H1 (cell line): ENCODE results near the gene NSD2. TPM values are rescaled to one million over a fixed set of nuclear protein-coding genes. Genes with fewer than 3 reads are reported as not detected.
A peak's percentile ranks its signal among the peaks of the same experiment; 100 is the strongest.

ENCODE experiments used
- CTCF ChIA-PET: fragments of 300-600 bp; sonication (Branson Sonifier 250); formaldehyde crosslinking; loops from one replicate; lab custom pipeline; 2021; ENCODE audit not compliant: partially characterized antibody; lab: Charles Lee
- POLR2A ChIA-PET: fragments of 300-600 bp; sonication (Branson Sonifier 250); formaldehyde crosslinking; loops from one replicate; lab custom pipeline; 2021; ENCODE audit warnings: inconsistent platforms; ENCODE audit not compliant: partially characterized antibody; lab: Charles Lee
- DNase-seq, 2 experiments: peaks; one replicate each; pipeline versions ENCODE4 v3.0.0 to v3.0.0-alpha.2; 2010 to 2022; ENCODE audit warnings: low spot score in 2 of 2, low read depth in 1 of 2, mixed read lengths in 1 of 2
- FAIRE-seq: peaks from 2 replicates; lab custom pipeline; 2011; peaks lifted over from hg19 to GRCh38; lab: Jason Lieb, UNC
- H2AFZ ChIP-seq: 2 replicates; pipeline ENCODE4 v1.8.1; 2012; ENCODE audit warnings: low read length, inconsistent platforms
- H2AK5ac ChIP-seq: 2 replicates; pipeline ENCODE4 v1.6.1; 2013; ENCODE audit warnings: low read depth, low read length
- H2BK120ac ChIP-seq: replicated peaks from 2 replicates; pipeline ENCODE3; 2013; ENCODE audit warnings: low read depth, low read length, inconsistent platforms
- H2BK12ac ChIP-seq: 2 replicates; pipeline ENCODE4 v1.6.1; 2013; ENCODE audit warnings: low read depth, low read length
- H2BK15ac ChIP-seq: 2 replicates; pipeline ENCODE4 v1.6.1; 2013; ENCODE audit warnings: low read length
- H2BK20ac ChIP-seq: 2 replicates; pipeline ENCODE4 v1.6.1; 2013; ENCODE audit warnings: low read length
- H2BK5ac ChIP-seq: 2 replicates; pipeline ENCODE4 v1.6.1; 2013; ENCODE audit warnings: low read depth, low read length
- H3K14ac ChIP-seq: 2 replicates; pipeline ENCODE4 v1.6.1; 2013; ENCODE audit warnings: inconsistent platforms; ENCODE audit not compliant: insufficient read length
- H3K18ac ChIP-seq: 2 replicates; pipeline ENCODE4 v1.6.1; 2013; ENCODE audit warnings: low read length; ENCODE audit errors: extremely low read depth
- H3K23ac ChIP-seq: 2 replicates; pipeline ENCODE4 v1.6.1; 2013; ENCODE audit warnings: inconsistent platforms; ENCODE audit not compliant: insufficient read length
- H3K23me2 ChIP-seq: 2 replicates; pipeline ENCODE4 v1.6.1; 2013; ENCODE audit warnings: low read depth, low read length
- H3K27ac ChIP-seq: 2 replicates; pipeline ENCODE4 v1.6.1; 2011; ENCODE audit warnings: low read depth, low read length, inconsistent platforms
- H3K27me3 ChIP-seq, 4 experiments: replicated peaks in 1 of 4; 1 replicate in 1 of 4; 2 replicates in 3 of 4; pipeline versions ENCODE4 v1.6.1 to v1.8.1; 2011 to 2013; ENCODE audit warnings: low read length in 3 of 4, mild to moderate bottlenecking in 3 of 4, inconsistent platforms in 2 of 4, mixed read lengths in 2 of 4, moderate library complexity in 1 of 4; ENCODE audit not compliant: control insufficient read depth in 3 of 4, insufficient read depth in 3 of 4; ENCODE audit errors: extremely low read depth in 1 of 4
- H3K36me3 ChIP-seq, 4 experiments: 2 replicates each; pipeline versions ENCODE4 v1.6.1 to v1.8.1; 2011 to 2013; ENCODE audit warnings: mild to moderate bottlenecking in 4 of 4, low read length in 3 of 4, moderate library complexity in 2 of 4, control low read depth in 1 of 4, inconsistent platforms in 1 of 4; ENCODE audit not compliant: insufficient read depth in 4 of 4, control insufficient read depth in 2 of 4
- H3K4ac ChIP-seq: replicated peaks from 2 replicates; pipeline ENCODE3; 2013; ENCODE audit warnings: low read length, low read depth, mixed read lengths, inconsistent platforms; ENCODE audit not compliant: insufficient read length
- H3K4me1 ChIP-seq, 4 experiments: replicated peaks in 1 of 4; 1 replicate in 1 of 4; 2 replicates in 3 of 4; pipeline versions ENCODE4 v1.6.1 to v1.8.1; 2011 to 2013; ENCODE audit warnings: low read length in 3 of 4, inconsistent platforms in 2 of 4, mixed read lengths in 1 of 4; ENCODE audit not compliant: insufficient read depth in 4 of 4, control insufficient read depth in 3 of 4
- H3K4me2 ChIP-seq, 2 experiments: 2 replicates each; pipeline versions ENCODE4 v1.6.1 to v1.8.1; 2011 to 2013; ENCODE audit warnings: low read depth in 2 of 2, low read length in 2 of 2, control low read depth in 1 of 2, inconsistent platforms in 1 of 2, mild to moderate bottlenecking in 1 of 2; ENCODE audit not compliant: insufficient read depth in 1 of 2
- H3K4me3 ChIP-seq, 4 experiments: fragments of 200-600, 300-600 bp in 1 of 4; sonication (generic), shearing (Covaris generic), sonication (Bioruptor Twin) in 1 of 4; 2 replicates each; pipeline versions ENCODE4 v1.5.1 to v1.8.1; 2011 to 2016; ENCODE audit warnings: low read length in 4 of 4, low read depth in 3 of 4, control low read depth in 2 of 4, inconsistent platforms in 2 of 4, mild to moderate bottlenecking in 2 of 4, mixed read lengths in 1 of 4, moderate library complexity in 1 of 4; ENCODE audit not compliant: insufficient read depth in 2 of 4; ENCODE audit errors: extremely low read depth in 1 of 4
- H3K56ac ChIP-seq: replicated peaks from 2 replicates; pipeline ENCODE3; 2013; ENCODE audit warnings: low read depth, mild to moderate bottlenecking, mixed read lengths, low read length, inconsistent platforms; ENCODE audit not compliant: insufficient read length
- H3K79me1 ChIP-seq: 2 replicates; pipeline ENCODE4 v1.6.1; 2013; ENCODE audit warnings: low read depth, low read length, control low read depth
- H3K79me2 ChIP-seq, 2 experiments: 2 replicates each; pipeline versions ENCODE4 v1.6.1 to v1.8.1; 2012 to 2013; ENCODE audit warnings: low read length in 2 of 2, mild to moderate bottlenecking in 2 of 2, inconsistent platforms in 1 of 2; ENCODE audit not compliant: insufficient read depth in 2 of 2, control insufficient read depth in 1 of 2
- H3K9ac ChIP-seq, 4 experiments: replicated peaks in 1 of 4; 1 replicate in 1 of 4; 2 replicates in 3 of 4; pipeline versions ENCODE4 v1.6.1 to v1.8.1; 2011 to 2013; ENCODE audit warnings: low read depth in 3 of 4, low read length in 3 of 4, control low read depth in 2 of 4, mild to moderate bottlenecking in 2 of 4, moderate library complexity in 2 of 4, inconsistent platforms in 1 of 4; ENCODE audit errors: extremely low read depth in 1 of 4
- H3K9me3 ChIP-seq, 2 experiments: 2 replicates each; pipeline versions ENCODE4 v1.6.1 to v1.8.1; 2012 to 2013; ENCODE audit warnings: mild to moderate bottlenecking in 2 of 2, moderate library complexity in 2 of 2, control low read depth in 1 of 2, inconsistent platforms in 1 of 2, low read depth in 1 of 2, low read length in 1 of 2, mixed read lengths in 1 of 2; ENCODE audit not compliant: insufficient read depth in 2 of 2
- H4K20me1 ChIP-seq, 2 experiments: replicated peaks in 1 of 2; 2 replicates each; pipeline versions ENCODE3 to v1.8.1; 2011 to 2013; ENCODE audit warnings: inconsistent platforms in 2 of 2, low read length in 2 of 2, mild to moderate bottlenecking in 1 of 2; ENCODE audit not compliant: insufficient read depth in 2 of 2, control insufficient read depth in 1 of 2
- H4K5ac ChIP-seq: 2 replicates; pipeline ENCODE4 v1.6.1; 2013; ENCODE audit warnings: low read length, low read depth, mixed read lengths, inconsistent platforms; ENCODE audit not compliant: insufficient read length
- H4K8ac ChIP-seq: 2 replicates; pipeline ENCODE4 v1.8.0; 2013; ENCODE audit warnings: mild to moderate bottlenecking, moderate library complexity, low read length, inconsistent platforms; ENCODE audit not compliant: insufficient read depth; ENCODE audit errors: extremely low read depth
- H4K91ac ChIP-seq: replicated peaks from 2 replicates; pipeline ENCODE3; 2013; ENCODE audit warnings: low read length, mixed read lengths, inconsistent platforms; ENCODE audit not compliant: insufficient read length
- WGBS, 2 experiments: shearing (Covaris generic) in 1 of 2; methylation state at CpG; one replicate each; pipeline versions ENCODE4 v1.1.6 to v1.1.7; 2013 to 2015; ENCODE audit warnings: low lambda C conversion rate in 2 of 2, mixed read lengths in 2 of 2, inconsistent platforms in 1 of 2, low coverage in 1 of 2, missing lambda C conversion rate in 1 of 2; ENCODE audit not compliant: insufficient replicate concordance in 2 of 2, insufficient coverage in 1 of 2, insufficient read length in 1 of 2; ENCODE audit errors: extremely low coverage in 1 of 2, missing lambda C conversion rate in 1 of 2; 5-methylcytosine and 5-hydroxymethylcytosine counted together
- polyA plus RNA-seq, 7 experiments: library from polyadenylated mRNA; depleted of rRNA in 3 of 7; stranded (reverse) in 5 of 7; unstranded in 2 of 7; fragments of >200 nt in 5 of 7; fragments of 200-250 nt in 2 of 7; gene quantifications; 1 replicate in 5 of 7; 2 replicates in 1 of 7; 4 replicates in 1 of 7; pipeline versions ENCODE4 v1.2.1 to v1.2.3, GENCODE V29; 2011 to 2013; ENCODE audit warnings: missing spikeins in 2 of 7, mixed read lengths in 2 of 7
- total RNA-seq: library from RNA; stranded (reverse); fragmentation: NEBNext Ultra II Directional; extraction: Animal tissue kit (Norgen Biotek cat#: 25700); gene quantifications from 2 replicates; pipeline ENCODE4 v1.2.1, GENCODE V29; 2021

Gene NSD2
- total and polyA plus RNA-seq, 2 of the 8 experiments (the other 6 are each of a cell fraction or from before 2014, with no cell fraction given): 26.7 to 129 TPM

DNA sequence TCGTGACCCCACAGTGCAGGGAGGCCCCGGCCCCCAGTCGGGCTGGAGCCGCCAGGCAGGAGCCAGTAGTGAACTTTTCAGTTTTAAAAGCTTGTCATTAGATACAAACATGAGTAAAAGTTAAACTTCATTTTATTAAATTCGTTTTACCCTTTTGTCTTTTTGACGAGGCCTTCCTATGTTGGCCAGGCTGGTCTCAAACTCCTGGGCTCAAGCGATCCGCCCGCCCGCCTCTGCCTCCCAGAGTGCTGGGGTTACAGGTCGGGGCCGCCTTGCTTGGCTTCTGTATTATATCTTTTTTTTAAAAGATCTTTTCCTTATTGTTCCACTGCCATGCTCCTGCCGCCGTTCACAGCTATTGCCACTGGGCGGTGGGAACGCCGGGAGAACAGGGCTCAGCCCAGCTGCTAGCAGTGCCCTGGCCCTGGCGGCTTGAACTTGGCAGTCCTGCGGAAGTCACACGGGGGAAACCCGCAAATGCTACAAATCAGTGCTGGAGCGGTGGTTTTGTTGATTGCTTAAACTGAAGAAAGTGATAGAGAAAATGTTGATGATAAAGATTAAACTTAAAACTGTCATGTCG, 138.5 kb downstream of the NSD2 start:
- peak overlapping the region; percentile 55 for H4K5ac ChIP-seq
- peaks cover 0 to 5% (median under 1%) of the 10 kb centered on the region in 4 experiments; a peak in 2 of 8 replicates for H3K36me3 ChIP-seq
- H2AK5ac ChIP-seq: no peak overlapping the region
- H3K79me1 ChIP-seq: peaks cover 14% of the 10 kb centered on the region
- ChIA-PET CTCF (interaction anchor here (0.7 to 2.4 kb wide), 5 partner anchors 14 to 90 kb away, joined by 3 to 9 read pairs (median 3); no protein-coding TSS in a partner anchor), POLR2A (interaction anchor here (0.5 to 1.9 kb wide), 11 partner anchors 10 to 459 kb away, joined by 3 to 6 read pairs (median 3); partner anchors contain the start of gene RNF4)
- peak overlapping the region; percentile 30 for H3K56ac ChIP-seq
- no peak overlapping the region for H3K4ac ChIP-seq
- H3K23ac ChIP-seq: no peak overlapping the region
- peaks cover 10 to 17% of the 10 kb centered on the region in 2 experiments for H4K20me1 ChIP-seq
- no peak overlapping the region for H2BK15ac ChIP-seq
- peak overlapping the region; percentile 99; the same call in 1 of the 2 replicates for H3K27ac ChIP-seq
- H3K4me2 ChIP-seq: peak overlapping the region; percentile 40 to 71
- 0 out of 2 replicates have a peak overlapping the region, but pooled peaks have one; percentile 4 for H3K18ac ChIP-seq
- H2AFZ ChIP-seq: no peak overlapping the region
- H3K9ac ChIP-seq: peak overlapping the region in 3 of 4 experiments; percentile 39 to 99 (median 96); a peak in 4 of 7 replicates
- no peaks in the 10 kb centered on the region for H3K9me3 ChIP-seq
- peaks cover 0 to 3% (median 0%) of the 10 kb centered on the region in 4 experiments; a peak in 2 of 7 replicates for H3K4me1 ChIP-seq
- H3K79me2 ChIP-seq: peaks cover 22 to 36% of the 10 kb centered on the region in 2 experiments
- no peaks in the 10 kb centered on the region; the same call in 1 of the 2 replicates for H3K23me2 ChIP-seq
- H4K8ac ChIP-seq: peak overlapping the region; percentile 100; the same call in 1 of the 2 replicates
- no peak overlapping the region for H2BK5ac ChIP-seq
- DNase-seq (peak in 1 of 2 experiments; percentile 66), FAIRE-seq (no peak)
- H3K27me3 ChIP-seq: peaks cover 0 to 3% (median 0%) of the 10 kb centered on the region in 4 experiments; a peak in 1 of 7 replicates
- H2BK12ac ChIP-seq: no peak overlapping the region
- no peak overlapping the region for H4K91ac ChIP-seq
- no peak overlapping the region for H3K14ac ChIP-seq
- H2BK20ac ChIP-seq: no peak overlapping the region
- H3K4me3 ChIP-seq: peak overlapping the region; percentile 89 to 98 (median 94)
- WGBS, 2 experiments: 11% methylated on average over 23 of the region's 23 CpGs; no CpG with 5 or more reads in 1 of the 2 experiments
- no peak overlapping the region for H2BK120ac ChIP-seq
